Keratinocyte (primary cell): ENCODE measurements around the gene TCP11L1.

ENCODE experiments used
- CTCF ChIP-seq, 3 experiments: IDR thresholded peaks in 1 of 3; conservative IDR thresholded peaks in 1 of 3; optimal IDR thresholded peaks in 1 of 3; 2 replicates in 2 of 3; 3 replicates in 1 of 3; pipeline versions ENCODE3 to v1.5.1; 2011; ENCODE audit warnings: low read length in 3 of 3, mild to moderate bottlenecking in 3 of 3, moderate library complexity in 2 of 3, control low read depth in 1 of 3, inconsistent platforms in 1 of 3; ENCODE audit not compliant: insufficient read depth in 2 of 3; ENCODE audit errors: extremely low read depth in 1 of 3
- EZH2 ChIP-seq: IDR thresholded peaks from one replicate; pipeline ENCODE4 v1.6.1; 2012; ENCODE audit warnings: inconsistent platforms, mild to moderate bottlenecking, low read length, moderate library complexity

DNA sequence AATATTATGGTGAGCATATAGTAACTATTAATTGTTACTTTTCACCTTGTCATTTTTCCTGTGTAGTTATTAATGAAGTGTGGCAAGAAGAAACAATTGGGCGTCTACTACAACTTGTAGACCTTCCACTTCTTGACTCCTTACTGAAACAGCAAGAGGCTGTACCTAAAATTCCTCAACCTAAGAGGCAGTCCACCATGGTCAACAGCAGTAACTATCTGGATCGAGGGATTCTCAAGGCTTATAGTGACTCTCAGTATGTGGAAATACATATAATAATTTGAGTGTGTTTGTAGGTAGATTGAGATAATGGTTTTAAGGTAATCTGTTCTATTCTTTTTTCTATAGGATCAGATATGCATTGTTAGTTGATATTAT is 10.8 kb upstream of the TCP11L1 start:
- TF ChIP-seq EZH2 = no peak
- no peak for TF ChIP-seq CTCF (optimal IDR thresholded peaks at IDR 0.05 in 1 of 3, IDR thresholded peaks at IDR 0.05 in 1 of 3, conservative IDR thresholded peaks at IDR 0.05 in 1 of 3; ENCODE audit: extremely low read depth in 1 of 3, insufficient read depth in 2 of 3, low read length in 3 of 3)
